Cardiac muscle cell (in vitro differentiated cells and primary cell): ENCODE results near the gene ALG2. TPM values are rescaled to one million over a fixed set of nuclear protein-coding genes. Genes with fewer than 3 reads are reported as not detected.

Experiments
- DNase-seq, 2 donors: peaks; one replicate each; pipeline versions ENCODE4 v3.0.0 to v3.0.0-alpha.2; 2010 to 2017; ENCODE audit warnings: low read depth in 1 of 2, low spot score in 1 of 2
- H3K27ac ChIP-seq: fragments of 200-600 bp; sonication (generic); 2 replicates; pipeline ENCODE4 v1.5.1; 2016
- H3K27me3 ChIP-seq: fragments of 200-600 bp; sonication (generic); 2 replicates; pipeline ENCODE4 v1.6.0; 2016; ENCODE audit warnings: control low read depth
- H3K36me3 ChIP-seq: fragments of 200-600 bp; sonication (generic); 2 replicates; pipeline ENCODE4 v1.5.1; 2016; ENCODE audit warnings: control low read depth
- H3K4me1 ChIP-seq: fragments of 200-600 bp; sonication (generic); 2 replicates; pipeline ENCODE4 v1.8.1; 2017; ENCODE audit warnings: low read depth, mild to moderate bottlenecking, mixed run types
- H3K4me3 ChIP-seq: fragments of 200-600 bp; sonication (generic); 2 replicates; pipeline ENCODE4 v1.5.1; 2016; ENCODE audit warnings: mild to moderate bottlenecking
- H3K9me3 ChIP-seq: fragments of 200-600 bp; sonication (generic); 2 replicates; pipeline ENCODE4 v1.5.1; 2017; ENCODE audit warnings: low read depth, mild to moderate bottlenecking, control low read depth
- polyA plus RNA-seq: library from polyadenylated mRNA; unstranded; fragments of >200 nt; fragmentation: Nextera tagmentation; extraction: Ambion mirVana; gene quantifications from 2 replicates; pipeline ENCODE4 v1.2.1, GENCODE V29; 2016
- total RNA-seq: library from RNA; depleted of rRNA; stranded (reverse); fragments of >200 nt; gene quantifications from 2 replicates; pipeline ENCODE4 v1.2.3, GENCODE V29; 2016
- TF ChIP-seq, protein P1 (sequence below): IDR thresholded peaks from 2 replicates; pipeline ENCODE4 v1.5.1; 2012; ENCODE audit warnings: low read depth, mild to moderate bottlenecking, low read length

ALG2 gene
- total and polyA plus RNA-seq, 2 experiments from 2014 or later: 38.3 to 44.4 TPM

DNA sequence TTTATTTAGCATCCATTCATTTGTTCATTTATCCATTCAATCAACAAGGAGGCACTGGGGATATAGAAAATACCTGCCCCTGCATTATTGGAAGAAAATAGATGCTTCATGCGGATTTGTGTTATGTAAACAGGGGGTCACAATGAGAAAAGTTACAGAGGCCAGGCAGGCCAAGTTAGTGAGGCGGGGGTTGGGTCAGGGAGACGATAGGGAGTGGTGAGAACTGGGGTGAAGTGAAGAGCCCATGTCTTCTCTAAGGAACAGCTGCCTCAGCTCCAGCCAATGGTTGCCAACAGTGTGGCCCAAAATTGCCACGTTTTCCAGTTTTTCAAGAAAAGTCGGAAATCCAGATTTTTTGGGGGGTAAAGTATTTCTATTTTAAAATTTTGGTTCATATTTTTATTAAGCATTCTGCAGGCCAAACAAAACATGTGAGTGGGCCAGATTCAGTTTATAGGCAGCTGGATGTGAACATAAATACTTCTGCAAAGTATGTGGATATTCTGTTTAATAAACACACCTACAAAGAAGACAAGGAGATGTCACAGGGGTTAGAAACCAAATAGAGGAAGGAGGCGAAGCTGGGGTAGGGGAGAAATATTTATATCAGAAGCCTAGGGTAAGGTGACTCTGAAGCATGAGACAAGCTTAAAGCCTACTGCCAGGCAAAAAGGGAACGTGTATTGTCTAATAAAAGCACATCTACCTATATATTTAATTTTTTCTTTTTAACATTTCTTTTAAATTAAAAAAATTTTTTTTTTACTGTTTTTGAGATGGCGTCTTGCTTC lies 44.0 kb downstream of the ALG2 start:
- H3K4me3 ChIP-seq: no peak overlapping the region
- no peak for DNase-seq

DNA sequence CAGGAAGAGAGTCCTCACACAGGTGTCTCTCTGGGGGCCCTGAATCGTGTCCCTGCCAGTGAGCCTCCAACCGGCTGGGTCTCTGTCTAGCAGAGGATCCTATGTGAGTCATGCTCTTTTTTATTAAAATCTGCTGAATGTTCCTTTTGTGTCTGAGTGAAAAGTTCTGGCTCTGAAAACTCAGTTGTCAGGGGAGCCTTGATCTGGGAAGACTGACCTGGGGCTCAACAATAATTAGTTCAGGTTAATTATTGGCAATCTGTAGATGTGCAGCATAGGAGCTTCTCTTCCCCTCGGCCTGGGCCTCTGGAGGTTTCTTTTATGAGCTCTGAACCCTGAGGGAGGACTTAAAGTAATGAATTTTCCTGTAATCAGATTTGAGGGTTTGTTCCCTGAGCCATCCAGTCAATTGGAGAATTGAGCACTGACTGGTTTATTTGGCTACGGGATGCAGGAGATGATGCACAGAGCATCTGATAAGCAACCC lies 45.2 kb downstream of the ALG2 start:
- Histone ChIP-seq H3K27ac (peak overlapping the region; percentile 26), H3K36me3 (no peaks in the 10 kb centered on the region), H3K4me3 (no peak overlapping the region), H3K27me3 (no peaks in the 10 kb centered on the region), H3K9me3 (no peaks in the 10 kb centered on the region), H3K4me1 (peaks cover 21% of the 10 kb centered on the region)
- TF ChIP-seq, protein P1, sequence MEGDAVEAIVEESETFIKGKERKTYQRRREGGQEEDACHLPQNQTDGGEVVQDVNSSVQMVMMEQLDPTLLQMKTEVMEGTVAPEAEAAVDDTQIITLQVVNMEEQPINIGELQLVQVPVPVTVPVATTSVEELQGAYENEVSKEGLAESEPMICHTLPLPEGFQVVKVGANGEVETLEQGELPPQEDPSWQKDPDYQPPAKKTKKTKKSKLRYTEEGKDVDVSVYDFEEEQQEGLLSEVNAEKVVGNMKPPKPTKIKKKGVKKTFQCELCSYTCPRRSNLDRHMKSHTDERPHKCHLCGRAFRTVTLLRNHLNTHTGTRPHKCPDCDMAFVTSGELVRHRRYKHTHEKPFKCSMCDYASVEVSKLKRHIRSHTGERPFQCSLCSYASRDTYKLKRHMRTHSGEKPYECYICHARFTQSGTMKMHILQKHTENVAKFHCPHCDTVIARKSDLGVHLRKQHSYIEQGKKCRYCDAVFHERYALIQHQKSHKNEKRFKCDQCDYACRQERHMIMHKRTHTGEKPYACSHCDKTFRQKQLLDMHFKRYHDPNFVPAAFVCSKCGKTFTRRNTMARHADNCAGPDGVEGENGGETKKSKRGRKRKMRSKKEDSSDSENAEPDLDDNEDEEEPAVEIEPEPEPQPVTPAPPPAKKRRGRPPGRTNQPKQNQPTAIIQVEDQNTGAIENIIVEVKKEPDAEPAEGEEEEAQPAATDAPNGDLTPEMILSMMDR: no peak
- DNase-seq: no peak

More for the DNA sequence above, 44.0 kb downstream of the ALG2 start:
- H3K36me3 ChIP-seq: no peaks in the 10 kb centered on the region
- H3K27ac ChIP-seq: no peak overlapping the region
- TF ChIP-seq, protein P1: no peak
- no peaks in the 10 kb centered on the region for H3K9me3 ChIP-seq
- peaks cover 9% of the 10 kb centered on the region for H3K4me1 ChIP-seq
- H3K27me3 ChIP-seq: no peaks in the 10 kb centered on the region

DNA sequence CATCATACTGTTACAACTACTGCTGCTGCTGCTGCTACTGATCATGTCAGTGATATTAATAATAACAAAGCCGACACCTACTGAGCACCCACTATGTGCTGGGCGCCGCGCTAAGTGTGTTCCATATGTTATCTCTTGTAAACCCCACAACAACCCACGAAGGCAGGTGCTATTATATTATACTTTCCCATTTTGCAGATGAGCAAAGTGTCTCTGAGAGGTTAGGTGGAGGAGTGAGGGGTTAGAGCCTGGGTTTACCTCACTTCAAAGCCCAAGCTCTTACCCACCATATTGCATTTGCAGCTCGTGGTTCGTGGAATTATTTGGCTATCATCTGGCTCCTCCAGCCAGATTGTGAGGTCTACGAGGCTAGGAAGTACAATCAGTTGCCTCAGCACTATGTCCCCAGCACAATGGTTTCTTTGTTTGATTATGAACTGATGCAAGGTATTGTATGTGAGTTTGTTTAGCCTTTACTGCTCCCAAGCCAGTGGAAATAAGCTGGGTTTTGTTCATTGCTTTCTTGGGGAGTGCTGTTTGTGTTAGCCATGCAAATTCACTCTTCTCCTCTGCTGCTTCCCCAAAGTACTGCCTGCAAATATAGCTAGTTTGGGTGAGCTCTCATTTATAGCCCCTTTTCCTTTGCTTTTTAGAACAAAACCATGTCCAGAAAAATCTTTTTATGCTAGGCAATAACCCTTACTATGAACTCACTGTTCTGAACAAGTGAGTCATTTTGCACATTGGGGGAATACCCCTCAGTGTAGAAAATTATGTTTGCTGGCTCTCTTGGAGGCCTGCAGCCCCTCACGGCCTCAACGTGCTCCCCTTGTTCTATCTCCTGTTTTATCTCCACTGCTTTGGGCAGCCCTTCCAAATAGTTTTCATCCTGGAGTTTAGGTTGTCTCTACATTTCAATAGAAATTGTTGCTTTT lies 47.9 kb downstream of the ALG2 start:
- no peaks in the 10 kb centered on the region for H3K36me3 ChIP-seq
- peak overlapping the region; percentile 47 for H3K27ac ChIP-seq
- no peaks in the 10 kb centered on the region for H3K27me3 ChIP-seq
- peaks cover 46% of the 10 kb centered on the region for H3K4me1 ChIP-seq
- TF ChIP-seq, protein P1: no peak
- H3K9me3 ChIP-seq: no peaks in the 10 kb centered on the region
- peak in 1 of 2 donors; percentile 68 for DNase-seq
- H3K4me3 ChIP-seq: no peak overlapping the region

DNA sequence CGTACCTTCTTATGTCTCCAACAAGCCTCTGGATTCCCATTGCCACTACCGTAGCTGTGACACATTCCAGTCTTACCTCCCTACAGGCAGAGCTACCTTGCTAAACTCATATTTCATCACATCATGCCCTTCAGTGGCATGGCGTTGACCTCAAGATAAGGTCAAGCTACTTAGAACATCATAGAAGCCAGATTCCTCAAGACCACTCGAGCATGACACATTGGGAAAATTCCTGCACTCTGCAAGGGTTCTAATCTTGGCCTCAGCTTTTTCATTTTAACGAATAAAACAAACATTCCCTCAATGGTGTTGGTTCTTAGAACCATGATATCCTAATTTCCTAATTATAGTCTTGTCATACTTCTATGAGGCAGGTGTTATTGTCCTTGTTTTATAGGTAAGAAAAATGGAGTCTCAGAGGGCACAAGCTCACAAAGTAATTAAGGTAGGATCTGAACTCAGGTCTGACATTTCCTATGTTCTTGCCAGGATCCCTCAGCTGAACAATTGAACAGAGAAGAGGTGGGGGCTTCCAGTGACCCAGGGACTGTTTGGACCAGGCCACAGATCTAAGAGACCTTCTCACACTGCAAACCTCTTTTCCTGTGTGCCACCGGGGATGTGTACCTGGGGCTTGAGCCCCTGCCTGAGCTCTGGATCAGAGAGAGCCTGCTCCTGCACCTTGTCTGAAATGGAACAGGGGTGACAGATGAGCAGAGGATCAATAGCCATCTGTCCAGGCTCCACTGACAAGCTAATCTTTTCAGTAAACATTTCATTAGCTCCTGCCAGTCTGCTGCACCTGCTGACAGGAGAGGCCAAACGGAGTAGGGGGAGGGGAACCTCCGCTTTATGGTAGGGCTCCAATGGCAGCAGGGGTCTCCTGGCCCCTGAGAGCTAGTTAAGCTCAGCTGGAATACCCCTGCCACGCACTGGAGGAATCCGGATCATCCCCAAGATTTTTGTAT lies 49.3 kb downstream of the ALG2 start:
- Histone ChIP-seq H3K9me3 (no peaks in the 10 kb centered on the region), H3K4me1 (peaks cover 46% of the 10 kb centered on the region), H3K36me3 (no peaks in the 10 kb centered on the region), H3K27me3 (no peaks in the 10 kb centered on the region), H3K4me3 (no peak overlapping the region), H3K27ac (peak overlapping the region; percentile 86)
- DNase-seq: peak in 1 of 2 donors; percentile 60
- TF ChIP-seq, protein P1: no peak
